KBM-7 (cell line): ENCODE measurements around the gene GPRC5B.

Source experiments
- DNase-seq: peaks from one replicate; pipeline ENCODE4 v3.0.0-alpha.2; 2015
- in situ Hi-C: fragments of 300-500 bp; cut with MboI; formaldehyde crosslinking; loops from 2 replicates; pipeline ENCODE4 v1.14.3; 2020; ENCODE audit warnings: low sequenced_read_pairs, low pct_unique_long_range_greater_than_20kb, mixed read lengths

Gene GPRC5B

DNA sequence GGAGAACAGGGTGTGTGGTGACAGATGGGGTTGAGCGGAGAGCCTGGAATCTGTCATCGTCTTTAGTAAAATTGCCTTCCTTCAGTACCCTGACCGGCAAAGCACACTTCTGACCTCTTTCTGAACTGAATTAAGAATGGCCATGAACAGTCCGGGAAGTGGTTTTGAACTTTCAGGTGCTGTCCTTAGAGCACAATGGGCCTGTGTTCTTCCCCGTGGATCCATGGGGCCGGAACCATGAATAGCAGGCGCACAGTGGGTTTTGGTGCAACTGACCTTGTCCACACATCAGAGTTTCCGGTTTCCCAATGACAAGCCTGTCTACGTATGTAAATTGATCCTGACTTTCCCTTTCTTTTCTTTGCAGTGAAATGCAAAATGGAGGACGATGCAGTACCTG lies 28.5 kb downstream of the GPRC5B start:
- in situ Hi-C loops, result no loop called here

DNA sequence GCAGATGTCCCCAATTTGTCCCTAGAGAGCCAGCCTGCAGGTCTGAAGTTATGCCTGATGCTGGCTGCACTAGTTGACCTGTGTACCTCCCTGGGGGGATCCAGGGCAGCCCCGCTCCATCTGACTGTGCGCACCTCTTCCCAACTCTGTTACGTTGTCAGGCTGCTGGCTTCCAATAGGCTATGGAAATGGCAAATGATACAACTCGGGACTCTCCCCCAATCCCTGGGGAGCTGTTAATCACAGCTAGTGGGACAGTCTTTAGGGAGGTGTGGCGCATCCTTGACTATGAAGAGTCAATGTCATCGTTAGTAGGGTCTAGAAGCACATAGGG lies 30.1 kb downstream of the GPRC5B start:
- in situ Hi-C loops, result no loop called here
- no peak for DNase-seq

More for the DNA sequence above, 28.5 kb downstream of the GPRC5B start:
- no peak for DNase-seq

DNA sequence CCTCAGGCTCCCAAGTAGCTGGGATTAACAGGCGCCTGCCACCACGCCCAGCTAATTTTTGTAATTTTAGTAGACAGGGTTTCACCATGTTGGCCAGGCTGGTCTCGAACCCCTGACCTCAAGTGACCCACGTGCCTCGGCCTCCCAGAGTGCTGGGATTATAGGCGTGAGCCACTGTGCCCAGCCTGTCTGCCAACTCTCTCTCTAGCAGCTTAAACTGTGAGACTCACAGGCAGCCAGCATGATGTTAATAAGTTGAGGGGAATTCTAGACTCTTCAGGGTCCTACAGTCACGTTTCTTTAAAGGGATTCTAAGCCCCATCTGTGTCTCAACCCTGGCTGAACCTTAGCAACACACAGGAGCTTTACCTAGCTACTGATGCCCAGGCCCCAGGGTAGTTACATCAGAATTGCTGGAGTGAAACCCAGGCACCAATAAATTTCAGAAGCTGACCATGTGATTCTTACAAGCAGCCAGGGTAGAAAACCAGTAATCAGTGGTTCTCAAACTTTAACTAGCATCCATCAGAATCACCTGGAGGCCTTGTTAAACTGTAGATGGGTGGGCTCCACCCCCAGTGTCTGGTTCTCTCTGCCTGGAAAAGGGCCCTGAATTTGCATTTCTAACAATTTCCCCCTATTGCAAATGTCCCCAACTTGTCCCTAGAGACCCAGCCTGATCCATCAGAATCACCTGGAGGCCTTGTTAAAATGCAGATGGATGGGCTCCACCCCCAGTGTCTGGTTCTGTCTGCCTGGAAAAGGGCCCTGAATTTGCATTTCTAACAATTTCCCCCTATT lies 30.7 kb downstream of the GPRC5B start:
- no peak for DNase-seq

GRCh38 chr16:19853132-19853741 lies 31.4 kb downstream of the GPRC5B start:
- no peak for DNase-seq
- in situ Hi-C loops, result no loop called here

More for the DNA sequence above, 30.7 kb downstream of the GPRC5B start:
- in situ Hi-C loops, result no loop called here

- no peak for DNase-seq
- in situ Hi-C loops, result no loop called here
These were observed 33.2 kb downstream of the GPRC5B start for GRCh38 chr16:19851476-19851875.

DNA sequence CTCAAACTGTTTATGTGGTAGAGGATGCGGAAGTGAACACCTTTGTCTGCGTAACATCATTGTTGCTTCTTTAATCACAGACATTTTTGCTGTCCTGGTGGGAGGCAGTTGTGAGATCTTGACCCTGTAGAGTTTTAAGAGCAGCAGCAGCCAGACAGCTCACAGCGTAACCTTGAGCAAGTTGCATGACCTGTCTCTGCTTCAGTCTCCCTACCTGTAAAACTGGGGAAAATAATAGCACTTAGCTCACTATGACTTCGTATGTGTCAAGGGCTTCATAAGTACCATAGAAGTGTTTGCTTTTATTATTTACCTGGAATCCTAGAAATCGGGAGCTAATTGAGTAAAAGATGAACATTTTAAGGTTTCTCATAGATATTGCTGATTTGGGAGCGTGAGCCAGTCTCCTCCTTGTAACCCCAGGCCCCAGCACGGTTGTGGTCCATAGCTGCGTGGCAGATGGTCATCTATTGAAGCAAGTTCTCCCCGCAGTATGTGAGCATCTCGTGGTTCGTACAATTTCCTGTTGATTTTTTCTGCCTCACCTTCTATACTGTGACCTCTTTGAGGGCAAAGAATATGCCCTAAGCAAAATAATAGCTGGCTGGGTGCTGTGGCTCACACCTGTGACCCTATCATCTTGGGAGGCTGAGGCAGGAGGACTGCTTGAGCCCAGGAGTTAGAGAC lies 34.4 kb downstream of the GPRC5B start:
- DNase-seq, result no peak
- in situ Hi-C loops, result no loop called here

DNA sequence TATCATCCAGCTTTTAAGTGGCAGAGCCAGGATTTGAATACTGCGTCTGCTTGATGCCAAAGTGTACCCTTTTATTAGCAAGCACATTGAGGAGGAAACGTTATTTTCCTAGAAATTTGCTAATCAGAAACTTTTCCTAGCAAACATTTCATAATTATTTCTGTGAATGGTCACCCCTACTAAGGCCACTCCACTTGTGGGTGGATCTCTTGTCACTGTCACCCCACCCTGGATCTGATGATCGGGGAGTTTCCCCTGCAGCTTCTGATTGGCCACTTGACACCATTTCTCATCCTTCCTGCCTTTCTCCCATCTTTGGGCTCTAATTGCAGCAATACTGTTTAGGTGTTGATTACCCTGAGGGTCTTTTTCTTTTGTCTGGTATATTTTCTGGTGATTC lies 35.9 kb downstream of the GPRC5B start:
- in situ Hi-C loops, result no loop called here
- no peak for DNase-seq

DNA sequence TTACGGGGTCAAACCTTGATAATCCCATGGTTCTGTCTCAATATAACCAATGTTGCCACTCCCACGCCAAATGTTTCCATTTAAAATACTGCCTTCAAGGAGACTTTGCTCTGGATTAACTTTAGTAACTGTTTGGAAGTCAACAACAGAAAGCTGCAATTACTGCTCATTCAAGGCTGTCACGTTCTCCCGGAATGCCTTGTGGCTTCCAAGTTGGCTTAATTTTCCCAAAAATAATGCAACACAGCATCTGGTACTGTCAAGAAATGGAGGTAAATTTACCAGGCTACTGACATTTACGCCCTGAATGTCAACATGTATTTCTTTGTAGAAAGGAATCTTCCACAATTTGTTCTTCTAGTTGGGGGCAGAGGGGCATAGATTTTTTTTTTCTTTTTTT lies 38.2 kb downstream of the GPRC5B start:
- in situ Hi-C loops, result no loop called here

DNA sequence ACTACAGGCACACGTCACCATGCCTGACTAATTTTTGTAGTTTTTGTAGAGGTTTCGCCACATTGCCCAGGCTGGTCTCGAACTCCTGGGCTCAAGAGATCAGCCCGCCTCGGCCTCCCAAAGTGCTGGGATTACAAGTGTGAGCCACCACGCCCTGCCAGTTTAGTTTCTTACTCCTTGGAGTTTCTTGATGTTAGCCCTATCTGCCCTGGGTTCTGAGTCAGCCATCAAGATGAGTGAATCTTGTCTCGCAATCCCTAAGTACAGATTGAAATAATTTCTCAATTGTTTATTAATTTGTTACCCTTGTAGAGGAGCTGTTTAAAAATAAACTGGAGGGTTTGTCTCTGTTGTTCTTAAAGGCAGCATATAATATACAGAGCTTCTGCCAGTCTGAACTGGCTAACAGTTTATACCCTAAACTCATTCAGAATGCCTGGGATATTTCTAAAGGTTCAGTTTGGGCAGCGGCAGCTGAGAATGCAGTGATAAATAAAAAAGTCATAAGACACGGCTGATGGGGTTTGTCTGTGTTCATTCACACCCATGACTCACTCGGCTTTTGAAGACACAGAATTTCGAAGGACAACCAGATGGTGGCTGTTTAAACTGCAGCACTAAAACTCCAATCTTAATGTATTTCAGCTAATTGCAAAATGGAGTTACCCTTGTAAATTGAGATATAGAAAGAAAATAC lies 39.6 kb downstream of the GPRC5B start:
- no peak for DNase-seq
- in situ Hi-C loops, result no loop called here

More for the DNA sequence above, 38.2 kb downstream of the GPRC5B start:
- no peak for DNase-seq

- in situ Hi-C loops, result no loop called here
- DNase-seq, result no peak
These were observed 41.3 kb downstream of the GPRC5B start for GRCh38 chr16:19843371-19843770.

GRCh38 chr16:19842426-19843157 lies 42.1 kb downstream of the GPRC5B start:
- peak; percentile 7 for DNase-seq
- in situ Hi-C loops, result no loop called here

DNA sequence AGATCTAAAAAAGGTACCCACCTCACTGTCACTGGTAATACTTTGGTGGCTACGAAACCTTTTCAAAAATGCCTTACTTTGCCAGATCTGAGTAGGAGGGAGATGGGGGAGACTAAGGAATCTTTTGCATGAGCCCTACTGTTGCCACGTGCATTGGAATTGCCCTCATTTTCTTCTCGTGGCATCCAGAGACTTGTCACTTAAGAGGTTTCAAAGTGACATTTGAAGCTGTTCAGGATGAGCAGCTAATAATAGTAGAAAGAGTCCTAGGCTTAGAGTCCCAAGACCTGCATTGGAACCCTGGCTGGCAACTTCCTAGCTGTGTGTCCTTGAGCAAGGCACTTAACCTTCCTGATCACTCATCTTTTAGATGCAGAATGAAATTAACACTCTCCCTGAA lies 43.5 kb downstream of the GPRC5B start:
- no peak for DNase-seq
- in situ Hi-C loops, result no loop called here

- DNase-seq, result no peak
- in situ Hi-C loops, result no loop called here
These were observed 44.0 kb downstream of the GPRC5B start for GRCh38 chr16:19840524-19841110.

DNA sequence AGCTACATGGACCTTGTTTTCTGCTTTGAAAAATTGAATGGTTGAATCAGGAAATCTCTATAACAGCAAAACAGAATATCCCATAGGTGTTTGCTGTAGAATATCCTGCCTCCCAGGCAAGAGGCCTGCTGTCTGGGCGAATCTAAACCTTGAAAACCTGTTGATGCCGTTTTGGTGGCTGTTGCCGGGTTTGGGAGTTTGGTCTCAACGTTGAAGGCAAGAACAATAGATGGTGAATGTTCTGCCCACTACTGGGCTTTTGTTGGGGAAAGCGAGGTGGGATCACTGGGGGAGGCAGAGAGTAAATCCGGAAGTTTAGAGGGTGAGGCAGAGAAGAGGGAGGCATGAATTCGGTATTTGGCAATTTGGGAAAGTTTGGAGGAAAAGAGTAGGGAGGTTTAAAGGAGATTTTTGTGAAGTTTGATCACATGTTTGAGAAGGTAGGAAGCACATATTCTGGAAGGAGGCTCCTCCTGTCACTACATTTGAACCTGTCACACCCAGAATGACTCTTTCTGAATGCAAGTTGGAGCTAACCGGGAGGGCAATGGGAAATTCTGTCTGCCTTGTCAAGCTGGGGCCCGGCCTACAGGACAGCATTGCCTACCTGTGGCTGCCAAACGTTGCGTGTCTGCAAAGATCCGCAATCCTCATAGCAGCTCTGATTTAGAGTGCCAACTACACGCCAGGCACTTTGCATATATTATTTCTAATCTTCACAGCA lies 46.5 kb downstream of the GPRC5B start:
- in situ Hi-C loops, result no loop called here
- DNase-seq, result no peak

GRCh38 chr16:19837331-19837980 lies 47.2 kb downstream of the GPRC5B start:
- no peak for DNase-seq
- in situ Hi-C loops, result no loop called here

- DNase-seq, result peak; percentile 4
- in situ Hi-C loops, result no loop called here
These were observed 48.7 kb downstream of the GPRC5B start for GRCh38 chr16:19835968-19836421.

DNA sequence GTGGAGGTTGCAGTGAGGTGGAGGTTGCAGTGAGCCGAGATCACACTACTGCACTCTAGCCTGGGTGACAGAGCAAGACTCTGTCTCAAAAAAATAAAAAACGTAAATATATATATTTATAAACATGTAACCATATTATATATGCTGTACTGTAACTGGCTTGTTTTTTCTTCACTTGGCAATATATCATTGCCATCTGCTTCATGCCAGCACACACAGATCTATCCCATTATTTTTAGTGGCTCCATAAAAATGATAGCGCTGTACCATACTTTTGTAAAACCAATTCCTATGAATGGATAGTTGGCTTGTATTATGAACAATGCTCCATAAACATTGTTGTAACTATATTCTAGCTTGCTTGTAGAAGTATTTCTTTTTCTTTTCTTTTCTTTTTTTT lies 49.5 kb downstream of the GPRC5B start:
- in situ Hi-C loops, result no loop called here
- DNase-seq, result no peak

DNA sequence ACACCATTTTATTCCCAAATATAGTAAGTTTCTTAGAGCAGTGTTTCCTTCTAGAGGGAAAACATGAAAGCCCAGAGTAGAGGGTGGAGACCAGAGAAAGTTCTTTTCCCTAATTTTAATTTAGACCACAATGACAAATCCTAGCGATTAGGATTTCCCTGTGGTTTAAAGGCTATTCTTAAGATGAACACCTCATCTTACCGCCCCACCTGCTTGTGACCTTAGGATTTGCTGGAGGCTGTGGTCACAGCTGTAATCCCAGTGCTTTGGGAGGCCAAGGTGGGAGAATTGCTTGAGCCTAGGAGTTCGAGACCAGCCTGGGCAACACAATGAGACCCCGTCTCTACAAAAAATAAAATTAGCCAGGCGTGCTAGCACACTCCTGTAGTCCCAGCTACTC lies 51.1 kb downstream of the GPRC5B start:
- no peak for DNase-seq
- in situ Hi-C loops, result no loop called here
